ENCODE results near the gene ZFP64.

The ZFP64 gene

GRCh38 chr20:52180180-52180840, 11.3 kb downstream of the ZFP64 start:
- ChIA-PET POLR2A (no interaction called here), CTCF (no interaction called here)
- no peak for DNase-seq (ENCODE audit: extremely low spot score)
- TF ChIP-seq ELF4 (IDR thresholded peaks at IDR 0.05) = no peak
- TF ChIP-seq ARNT (IDR thresholded peaks at IDR 0.05) = no peak
- TF ChIP-seq SP1 (IDR thresholded peaks at IDR 0.05) = no peak
- no peak for TF ChIP-seq TARDBP (IDR thresholded peaks at IDR 0.05)
- TF ChIP-seq CTBP1 (IDR thresholded peaks at IDR 0.05; ENCODE audit: borderline replicate concordance) = no peak
- no peak for TF ChIP-seq LEF1 (IDR thresholded peaks at IDR 0.05; ENCODE audit: borderline replicate concordance)
- TF ChIP-seq, protein P1, sequence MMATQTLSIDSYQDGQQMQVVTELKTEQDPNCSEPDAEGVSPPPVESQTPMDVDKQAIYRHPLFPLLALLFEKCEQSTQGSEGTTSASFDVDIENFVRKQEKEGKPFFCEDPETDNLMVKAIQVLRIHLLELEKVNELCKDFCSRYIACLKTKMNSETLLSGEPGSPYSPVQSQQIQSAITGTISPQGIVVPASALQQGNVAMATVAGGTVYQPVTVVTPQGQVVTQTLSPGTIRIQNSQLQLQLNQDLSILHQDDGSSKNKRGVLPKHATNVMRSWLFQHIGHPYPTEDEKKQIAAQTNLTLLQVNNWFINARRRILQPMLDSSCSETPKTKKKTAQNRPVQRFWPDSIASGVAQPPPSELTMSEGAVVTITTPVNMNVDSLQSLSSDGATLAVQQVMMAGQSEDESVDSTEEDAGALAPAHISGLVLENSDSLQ (IDR thresholded peaks at IDR 0.05) = no peak
- TF ChIP-seq FOXA1 (IDR thresholded peaks at IDR 0.05) = no peak
- no peak for TF ChIP-seq HDGF (IDR thresholded peaks at IDR 0.05; ENCODE audit: borderline replicate concordance)
- TF ChIP-seq FOXK2 (IDR thresholded peaks at IDR 0.05) = no peak
- no peak for TF ChIP-seq FOXM1 (IDR thresholded peaks at IDR 0.05; ENCODE audit: borderline replicate concordance)
- no peak for TF ChIP-seq L3MBTL2 (conservative IDR thresholded peaks at IDR 0.05)
- no peak for TF ChIP-seq ZNF384 (IDR thresholded peaks at IDR 0.05)
- no peak for TF ChIP-seq SUZ12 (IDR thresholded peaks at IDR 0.05)
- no peak for TF ChIP-seq NFRKB (IDR thresholded peaks at IDR 0.05)
- no peak for TF ChIP-seq BHLHE40 (IDR thresholded peaks at IDR 0.05; ENCODE audit: borderline replicate concordance)

DNA sequence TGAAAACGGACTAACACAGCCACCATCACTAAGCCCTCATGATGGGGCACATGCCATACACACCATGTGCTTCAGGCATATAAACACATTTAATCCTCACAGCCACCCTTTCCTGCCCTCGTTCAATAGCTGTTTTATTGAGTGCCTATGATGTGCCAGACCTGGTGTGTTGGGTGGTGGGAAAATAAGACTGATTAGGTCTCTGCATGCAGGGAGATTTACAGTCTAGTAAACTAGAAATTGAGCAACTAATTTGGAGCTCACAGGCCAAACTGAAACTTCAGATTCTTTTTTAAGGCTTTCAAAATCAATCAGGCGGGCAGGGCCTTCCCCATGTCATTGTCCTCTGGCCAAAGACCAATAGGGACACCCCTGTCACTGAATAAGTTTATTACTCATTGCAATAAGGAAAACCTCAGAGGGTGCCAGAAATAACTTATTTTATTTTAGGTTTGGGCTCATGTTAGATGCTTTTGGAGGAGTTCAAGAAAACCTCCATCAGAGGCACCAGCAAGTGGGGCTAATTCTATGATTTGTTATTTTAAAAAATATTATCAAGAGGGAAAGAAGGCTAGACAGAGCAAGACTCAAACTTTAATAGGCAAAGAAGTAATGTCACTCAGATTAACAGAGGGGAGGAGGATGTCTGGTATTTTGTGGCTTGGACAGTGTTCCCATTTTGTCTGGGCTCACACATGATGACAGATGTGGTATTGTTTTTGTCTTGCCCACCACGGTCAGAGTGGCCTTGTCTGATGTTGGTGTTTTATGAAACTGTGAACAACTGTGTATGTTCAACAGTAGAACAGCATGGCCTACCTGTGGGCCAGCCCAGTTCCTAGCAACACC, 12.0 kb downstream of the ZFP64 start:
- no peak for DNase-seq (ENCODE audit: extremely low spot score)
- CTCF ChIA-PET = no interaction called here
- TF ChIP-seq ARNT (IDR thresholded peaks at IDR 0.05) = no peak
- TF ChIP-seq TARDBP (IDR thresholded peaks at IDR 0.05) = no peak
- TF ChIP-seq BHLHE40 (IDR thresholded peaks at IDR 0.05; ENCODE audit: borderline replicate concordance) = no peak
- TF ChIP-seq, protein P1 (IDR thresholded peaks at IDR 0.05) = no peak
- no peak for TF ChIP-seq FOXK2 (IDR thresholded peaks at IDR 0.05)
- no peak for TF ChIP-seq LEF1 (IDR thresholded peaks at IDR 0.05; ENCODE audit: borderline replicate concordance)
- no peak for TF ChIP-seq SP1 (IDR thresholded peaks at IDR 0.05)
- no peak for TF ChIP-seq SUZ12 (IDR thresholded peaks at IDR 0.05)
- TF ChIP-seq ELF4 (IDR thresholded peaks at IDR 0.05) = no peak
- TF ChIP-seq FOXA1 (IDR thresholded peaks at IDR 0.05) = no peak
- no peak for TF ChIP-seq L3MBTL2 (conservative IDR thresholded peaks at IDR 0.05)
- no peak for TF ChIP-seq FOXM1 (IDR thresholded peaks at IDR 0.05; ENCODE audit: borderline replicate concordance)
- POLR2A ChIA-PET = no interaction called here

DNA sequence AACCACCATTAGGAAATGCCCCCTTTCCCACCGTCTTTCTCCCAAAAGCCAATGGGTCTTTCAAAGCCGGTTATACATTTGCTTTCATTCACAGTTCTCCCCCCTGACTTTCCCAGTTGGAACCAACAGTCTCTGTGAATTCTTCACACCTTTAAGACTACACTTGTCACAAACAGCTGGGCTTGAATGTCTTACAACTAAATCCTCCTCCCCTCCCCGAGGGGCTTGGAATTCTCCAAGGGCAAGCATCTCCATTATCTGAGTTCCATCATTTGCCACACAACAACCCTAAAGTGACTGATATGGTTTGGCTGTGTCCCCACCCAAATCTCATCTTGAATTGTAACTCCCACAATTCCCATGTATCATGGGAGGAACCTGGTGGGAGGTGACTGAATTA, 12.9 kb downstream of the ZFP64 start:
- CTCF ChIA-PET = no interaction called here
- no peak for TF ChIP-seq FOXA1 (IDR thresholded peaks at IDR 0.05)
- no peak for TF ChIP-seq ARNT (IDR thresholded peaks at IDR 0.05)
- TF ChIP-seq LEF1 (IDR thresholded peaks at IDR 0.05; ENCODE audit: borderline replicate concordance) = no peak
- no peak for TF ChIP-seq ZNF384 (IDR thresholded peaks at IDR 0.05)
- TF ChIP-seq ELF4 (IDR thresholded peaks at IDR 0.05) = no peak
- no peak for TF ChIP-seq L3MBTL2 (conservative IDR thresholded peaks at IDR 0.05)
- no peak for TF ChIP-seq FOXM1 (IDR thresholded peaks at IDR 0.05; ENCODE audit: borderline replicate concordance)
- no peak for TF ChIP-seq NFRKB (IDR thresholded peaks at IDR 0.05)
- no peak for TF ChIP-seq TARDBP (IDR thresholded peaks at IDR 0.05)
- no peak for TF ChIP-seq SP1 (IDR thresholded peaks at IDR 0.05)
- TF ChIP-seq, protein P1 (IDR thresholded peaks at IDR 0.05) = no peak
- no peak for TF ChIP-seq CTBP1 (IDR thresholded peaks at IDR 0.05; ENCODE audit: borderline replicate concordance)
- POLR2A ChIA-PET = no interaction called here
- DNase-seq (ENCODE audit: extremely low spot score) = no peak

DNA sequence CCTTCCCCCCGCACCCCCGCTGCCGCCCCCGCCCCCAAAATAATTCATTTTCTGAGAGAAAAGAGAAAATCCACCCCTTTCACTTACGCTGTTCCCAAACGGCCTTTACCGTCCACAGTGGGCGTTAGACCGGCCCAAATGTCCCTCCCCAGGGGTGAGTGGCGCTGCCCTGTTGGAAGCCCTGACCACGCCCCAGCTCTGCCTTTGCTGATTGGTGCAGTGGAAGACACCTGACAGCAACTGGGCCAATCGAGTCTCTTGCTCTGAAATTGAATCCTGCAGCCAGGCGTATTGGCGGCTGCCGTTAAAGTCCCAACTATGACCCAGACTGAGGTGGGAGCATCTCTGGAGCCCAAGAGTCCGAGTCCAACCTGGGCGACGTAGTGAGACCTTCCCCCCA, 15.7 kb downstream of the ZFP64 start:
- POLR2A ChIA-PET = no interaction called here
- CTCF ChIA-PET = no interaction called here

DNA sequence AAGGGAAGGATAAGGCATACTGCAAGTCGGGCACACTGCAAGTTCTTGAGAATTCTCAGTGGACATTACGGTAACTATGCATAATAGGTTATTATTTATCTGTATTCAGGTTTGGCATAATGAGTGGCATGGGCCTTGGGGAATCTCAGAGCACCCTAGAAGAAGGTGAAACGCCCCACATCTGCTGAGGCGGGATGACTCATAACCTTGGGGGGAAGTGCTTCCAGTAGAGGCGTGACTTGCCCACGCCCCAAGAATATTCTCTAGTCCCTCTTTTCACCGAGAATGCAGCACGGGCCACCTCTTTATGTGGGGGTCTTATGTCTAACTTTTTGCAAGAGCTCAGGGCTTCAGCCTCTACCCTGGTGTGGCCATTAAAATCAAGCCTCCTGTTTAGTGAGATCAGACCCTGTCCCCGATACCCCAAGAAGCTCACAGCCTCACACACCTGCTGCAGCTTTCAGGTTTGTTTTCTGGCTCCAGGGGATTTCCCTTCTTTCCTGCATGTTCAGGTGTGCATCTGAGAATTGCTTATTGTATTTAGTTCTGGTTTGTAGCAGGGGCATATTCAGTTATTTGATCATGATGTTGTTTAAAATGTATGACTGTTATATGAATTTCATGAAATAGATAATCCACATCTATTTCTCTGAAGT, 19.1 kb downstream of the ZFP64 start:
- ChIA-PET POLR2A (interaction anchor here (0.6 kb wide), 1 partner anchor 13 kb away, joined by 4 read pairs; no protein-coding TSS in a partner anchor), CTCF (interaction anchor here (0.6 kb wide), 1 partner anchor 150 kb away, joined by 5 read pairs; no protein-coding TSS in a partner anchor)
- no peak for DNase-seq (ENCODE audit: extremely low spot score)
- no peak for TF ChIP-seq BHLHE40 (IDR thresholded peaks at IDR 0.05; ENCODE audit: borderline replicate concordance)
- TF ChIP-seq, protein P1 (IDR thresholded peaks at IDR 0.05) = no peak
- TF ChIP-seq SP1 (IDR thresholded peaks at IDR 0.05) = no peak
- no peak for TF ChIP-seq NFRKB (IDR thresholded peaks at IDR 0.05)
- TF ChIP-seq FOXA1 (IDR thresholded peaks at IDR 0.05) = no peak
- no peak for TF ChIP-seq HDGF (IDR thresholded peaks at IDR 0.05; ENCODE audit: borderline replicate concordance)
- TF ChIP-seq ELF4 (IDR thresholded peaks at IDR 0.05) = no peak
- no peak for TF ChIP-seq LEF1 (IDR thresholded peaks at IDR 0.05; ENCODE audit: borderline replicate concordance)
- no peak for TF ChIP-seq FOXM1 (IDR thresholded peaks at IDR 0.05; ENCODE audit: borderline replicate concordance)
- no peak for TF ChIP-seq ARNT (IDR thresholded peaks at IDR 0.05)
- no peak for TF ChIP-seq CTBP1 (IDR thresholded peaks at IDR 0.05; ENCODE audit: borderline replicate concordance)
- no peak for TF ChIP-seq TARDBP (IDR thresholded peaks at IDR 0.05)
- no peak for TF ChIP-seq L3MBTL2 (conservative IDR thresholded peaks at IDR 0.05)
- TF ChIP-seq ZNF384 (IDR thresholded peaks at IDR 0.05) = no peak
- TF ChIP-seq SUZ12 (IDR thresholded peaks at IDR 0.05) = no peak
- no peak for TF ChIP-seq FOXK2 (IDR thresholded peaks at IDR 0.05)

More for the DNA sequence above, 15.7 kb downstream of the ZFP64 start:
- TF ChIP-seq ARNT (IDR thresholded peaks at IDR 0.05) = no peak
- TF ChIP-seq CTBP1 (IDR thresholded peaks at IDR 0.05; ENCODE audit: borderline replicate concordance) = no peak
- TF ChIP-seq L3MBTL2 (conservative IDR thresholded peaks at IDR 0.05) = no peak
- no peak for TF ChIP-seq LEF1 (IDR thresholded peaks at IDR 0.05; ENCODE audit: borderline replicate concordance)
- no peak for TF ChIP-seq SUZ12 (IDR thresholded peaks at IDR 0.05)
- no peak for TF ChIP-seq ZNF384 (IDR thresholded peaks at IDR 0.05)
- no peak for TF ChIP-seq HDGF (IDR thresholded peaks at IDR 0.05; ENCODE audit: borderline replicate concordance)
- TF ChIP-seq BHLHE40 (IDR thresholded peaks at IDR 0.05; ENCODE audit: borderline replicate concordance) = no peak
- TF ChIP-seq FOXM1 (IDR thresholded peaks at IDR 0.05; ENCODE audit: borderline replicate concordance) = no peak
- TF ChIP-seq TARDBP (IDR thresholded peaks at IDR 0.05) = no peak
- TF ChIP-seq ELF4 (IDR thresholded peaks at IDR 0.05) = no peak
- DNase-seq (ENCODE audit: extremely low spot score) = no peak
